B cell (primary cell): ENCODE results near the gene CCL13. TPM values are rescaled to one million over a fixed set of nuclear protein-coding genes. Genes with fewer than 3 reads are reported as not detected.

ENCODE experiments used
- ATAC-seq: fragments of 200-7000 bp; cut with Tn5 transposase; one replicate; pipeline ENCODE4 v1.10.0; 2021; ENCODE audit warnings: low read depth, mild to moderate bottlenecking, moderate number of reproducible peaks, moderate library complexity
- CTCF ChIA-PET: fragments of 350-600 bp; sonication (Branson Sonifier 250); formaldehyde crosslinking; loops from one replicate; lab custom pipeline; 2021; ENCODE audit warnings: antibody characterized with exemption, inconsistent platforms; lab: Charles Lee
- POLR2A ChIA-PET: fragments of 350-600 bp; sonication (Branson Sonifier 250); formaldehyde crosslinking; loops from one replicate; lab custom pipeline; 2021; ENCODE audit warnings: antibody characterized with exemption; lab: Charles Lee
- DNase-seq: peaks from one replicate; pipeline ENCODE4 v3.0.0; 2013
- H2AFZ ChIP-seq: 2 replicates; pipeline ENCODE4 v1.6.1; 2012; ENCODE audit warnings: mild to moderate bottlenecking, low read depth, low read length; ENCODE audit not compliant: insufficient read depth, poor library complexity, severe bottlenecking
- H3K27ac ChIP-seq, 2 donors: 1 replicate in 1 of 2; 2 replicates in 1 of 2; pipeline ENCODE4 v1.5.1; 2012 to 2013; ENCODE audit warnings: low read length in 2 of 2, mild to moderate bottlenecking in 2 of 2, moderate library complexity in 1 of 2
- H3K27me3 ChIP-seq, 4 experiments: fragments of 200-600 bp in 1 of 4; sonication (generic) in 1 of 4; replicated peaks in 1 of 4; 1 replicate in 2 of 4; 2 replicates in 2 of 4; pipeline versions ENCODE4 v1.6.1 to v1.7.0; 2013 to 2016; ENCODE audit warnings: low read length in 3 of 4, mild to moderate bottlenecking in 2 of 4, mixed read lengths in 1 of 4, moderate library complexity in 1 of 4; ENCODE audit not compliant: insufficient read depth in 4 of 4, control insufficient read depth in 3 of 4; ENCODE audit errors: control extremely low read depth in 1 of 4
- H3K36me3 ChIP-seq, 2 experiments: replicated peaks in 1 of 2; 1 replicate in 1 of 2; 2 replicates in 1 of 2; pipeline versions ENCODE4 v1.6.1 to v1.7.1; 2013; ENCODE audit warnings: low read length in 1 of 2; ENCODE audit not compliant: insufficient read depth in 2 of 2, control insufficient read depth in 1 of 2; ENCODE audit errors: control extremely low read depth in 1 of 2, extremely low read depth in 1 of 2
- H3K4me1 ChIP-seq, 2 donors: fragments of 200-600 bp in 1 of 2; sonication (generic) in 1 of 2; 1 replicate in 1 of 2; 2 replicates in 1 of 2; pipeline versions ENCODE4 v1.5.1 to v1.6.1; 2013 to 2017; ENCODE audit warnings: low read length in 2 of 2; ENCODE audit not compliant: control insufficient read depth in 2 of 2, insufficient read depth in 2 of 2
- H3K4me2 ChIP-seq: replicated peaks from 2 replicates; pipeline ENCODE3; 2012; ENCODE audit warnings: mild to moderate bottlenecking, low read depth, low read length; ENCODE audit not compliant: poor library complexity, severe bottlenecking
- H3K4me3 ChIP-seq, 5 experiments: fragments of 200-600 bp in 1 of 5; sonication (generic) in 1 of 5; 1 replicate in 3 of 5; 2 replicates in 2 of 5; pipeline versions ENCODE4 v1.5.1 to v1.7.0; 2011 to 2016; ENCODE audit warnings: low read length in 4 of 5, mild to moderate bottlenecking in 4 of 5, low read depth in 2 of 5, control low read depth in 1 of 5, moderate library complexity in 1 of 5; ENCODE audit not compliant: insufficient read depth in 1 of 5; ENCODE audit errors: control extremely low read depth in 1 of 5, extremely low read depth in 1 of 5
- H3K79me2 ChIP-seq: fragments of 200-600 bp; sonication (generic); one replicate; pipeline ENCODE4 v1.6.0; 2016; ENCODE audit warnings: low read length; ENCODE audit not compliant: control insufficient read depth, insufficient read depth
- H3K9ac ChIP-seq: fragments of 200-600 bp; sonication (generic); 2 replicates; pipeline ENCODE4 v1.6.1; 2017; ENCODE audit warnings: mild to moderate bottlenecking, low read length, moderate library complexity
- H3K9me3 ChIP-seq, 3 donors: one replicate each; pipeline versions ENCODE4 v1.6.1 to v1.7.1; 2013; ENCODE audit warnings: low read length in 2 of 3; ENCODE audit not compliant: control insufficient read depth in 2 of 3, insufficient read depth in 1 of 3; ENCODE audit errors: control extremely low read depth in 1 of 3
- H4K20me1 ChIP-seq: 2 replicates; pipeline ENCODE4 v1.6.0; 2012; ENCODE audit warnings: mild to moderate bottlenecking, low read length; ENCODE audit not compliant: insufficient read depth, control insufficient read depth, poor library complexity, severe bottlenecking
- H3K27ac Mint-ChIP-seq: one replicate; pipeline ENCODE4 v1.8.0; 2021; ENCODE audit warnings: mixed read lengths
- H3K27me3 Mint-ChIP-seq: one replicate; pipeline ENCODE4 v1.8.0; 2021; ENCODE audit warnings: mixed read lengths
- H3K4me1 Mint-ChIP-seq: one replicate; pipeline ENCODE4 v1.8.0; 2021; ENCODE audit warnings: mixed read lengths
- H3K4me3 Mint-ChIP-seq: one replicate; pipeline ENCODE4 v1.8.0; 2021; ENCODE audit warnings: mixed read lengths
- H3K9me3 Mint-ChIP-seq: one replicate; pipeline ENCODE4 v1.8.0; 2022; ENCODE audit warnings: mixed read lengths; ENCODE audit not compliant: insufficient read depth
- CTCF ChIP-seq: fragments of 200-600 bp; IDR thresholded peaks from one replicate; pipeline ENCODE4 v1.8.0; 2022; ENCODE audit warnings: antibody characterized with exemption, mild to moderate bottlenecking
- EZH2 ChIP-seq: IDR thresholded peaks from 2 replicates; pipeline ENCODE4 v1.6.1; 2012; ENCODE audit warnings: borderline replicate concordance, low read depth, mild to moderate bottlenecking, moderate library complexity, low read length; ENCODE audit not compliant: insufficient read depth, poor library complexity, severe bottlenecking
- WGBS: methylation state at CpG from one replicate; pipeline ENCODE4 v1.1.5; 2013; ENCODE audit warnings: missing lambda C conversion rate; ENCODE audit not compliant: insufficient coverage; 5-methylcytosine and 5-hydroxymethylcytosine counted together
- intact Hi-C: fragments of 100-400 bp; cut with micrococcal nuclease; formaldehyde crosslinking; loops from one replicate; pipeline ENCODE4 v1.10.0; 2022
- polyA plus RNA-seq: library from polyadenylated mRNA; depleted of rRNA; stranded (reverse); fragments of >200 nt; gene quantifications from 2 replicates; pipeline ENCODE4 v1.2.3, GENCODE V29; 2012
- total RNA-seq, 2 donors: library from RNA; stranded (reverse); fragments of 120-200 nt in 1 of 2; gene quantifications; 1 replicate in 1 of 2; 2 replicates in 1 of 2; pipeline versions ENCODE4 v1.2.3 to v1.2.4, GENCODE V29; 2013 to 2022

CCL13 gene
- total and polyA plus RNA-seq, 2 donors (not counting 1 experiment from before 2014, with no cell fraction given): not detected

- H3K9me3 ChIP-seq: no peaks in the 10 kb centered on the region
- intact Hi-C loops: no loop called here
- Mint-ChIP-seq H3K4me3 (no peak overlapping the region), H3K27me3 (peaks cover 11% of the 10 kb centered on the region), H3K9me3 (no peaks in the 10 kb centered on the region), H3K27ac (no peak overlapping the region), H3K4me1 (peaks cover 22% of the 10 kb centered on the region)
- WGBS: no CpG with 5 or more reads among the region's 1 CpG
- H3K79me2 ChIP-seq: no peaks in the 10 kb centered on the region
- peaks cover 6 to 23% of the 10 kb centered on the region in 2 donors for H3K4me1 ChIP-seq
- H3K4me2 ChIP-seq: no peak overlapping the region
- H3K9ac ChIP-seq: no peak overlapping the region
- POLR2A ChIA-PET: no interaction called here
- H3K27ac ChIP-seq: no peak overlapping the region
- peaks cover 0 to 4% (median 0%) of the 10 kb centered on the region in 4 experiments for H3K27me3 ChIP-seq
- no peak for ATAC-seq
- CTCF ChIA-PET: interaction anchor here (1.0 to 2.2 kb wide), 2 partner anchors 16 to 36 kb away, joined by 3 to 5 read pairs; no protein-coding TSS in a partner anchor
- no peak overlapping the region for H2AFZ ChIP-seq
- no peak for DNase-seq
- H4K20me1 ChIP-seq: no peaks in the 10 kb centered on the region
- H3K36me3 ChIP-seq: no peaks in the 10 kb centered on the region
- no peak for TF ChIP-seq EZH2
- TF ChIP-seq CTCF: no peak
- no peak overlapping the region for H3K4me3 ChIP-seq
These were observed 28.0 kb downstream of the CCL13 start for GRCh38 chr17:34384271-34384670.

- H2AFZ ChIP-seq: no peak overlapping the region
- no peaks in the 10 kb centered on the region for H3K79me2 ChIP-seq
- TF ChIP-seq CTCF (no peak), EZH2 (no peak)
- no peaks in the 10 kb centered on the region for H4K20me1 ChIP-seq
- CTCF ChIA-PET: interaction anchor here (0.6 to 2.2 kb wide), 3 partner anchors 16 to 195 kb away, joined by 3 to 5 read pairs (median 3); no protein-coding TSS in a partner anchor
- peaks cover 0 to 4% (median 0%) of the 10 kb centered on the region in 4 experiments for H3K27me3 ChIP-seq
- peaks cover 11% of the 10 kb centered on the region for H3K27me3 Mint-ChIP-seq
- no peak overlapping the region for H3K9ac ChIP-seq
- H3K4me3 ChIP-seq: no peak overlapping the region
- intact Hi-C loops: no loop called here
- H3K4me1 ChIP-seq: peaks cover 6 to 24% of the 10 kb centered on the region in 2 donors
- ATAC-seq (no peak), DNase-seq (no peak)
- H3K36me3 ChIP-seq: no peaks in the 10 kb centered on the region
- no peak overlapping the region for H3K4me3 Mint-ChIP-seq
- H3K9me3 Mint-ChIP-seq: no peaks in the 10 kb centered on the region
- H3K4me1 Mint-ChIP-seq: peaks cover 22% of the 10 kb centered on the region
- no peak overlapping the region for H3K4me2 ChIP-seq
- whole genome bisulfite sequencing: 77% methylated on average over 8 of the region's 9 CpGs
- no peak overlapping the region for H3K27ac ChIP-seq
- POLR2A ChIA-PET: no interaction called here
- no peak overlapping the region for H3K27ac Mint-ChIP-seq
- H3K9me3 ChIP-seq: no peaks in the 10 kb centered on the region
These were observed 28.7 kb downstream of the CCL13 start for GRCh38 chr17:34384822-34385605.
